IMR-90 (cell line): ENCODE results near the gene SLAMF1. TPM values are rescaled to one million over a fixed set of nuclear protein-coding genes. Genes with fewer than 3 reads are reported as not detected.

ENCODE experiments used
- ATAC-seq: fragments of 200-7000 bp; cut with Tn5 transposase; 2 replicates; pipeline ENCODE4 v1.9.1; 2020; ENCODE audit warnings: low read depth, mild to moderate bottlenecking, moderate library complexity
- BruUV-seq: library from RNA; stranded (reverse); fragments of 400-500 nt; replicated peaks from 2 replicates; lab custom pipeline; 2021; lab: Mats Ljungman, UMichigan
- CTCF ChIA-PET: fragments of 300-600 bp; formaldehyde crosslinking; extraction: SDS; loops from one replicate; lab custom pipeline; 2021; ENCODE audit warnings: antibody characterized with exemption; lab: Yijun Ruan, JAX
- POLR2A ChIA-PET: fragments of 300-600 bp; sonication (Branson Sonifier 250); formaldehyde crosslinking; loops from one replicate; lab custom pipeline; 2022; ENCODE audit warnings: antibody characterized with exemption; ENCODE audit not compliant: unreplicated experiment; lab: Charles Lee
- DNase-seq: peaks from one replicate; pipeline ENCODE4 v3.0.0; 2013
- H2AFZ ChIP-seq: replicated peaks from 2 replicates; pipeline ENCODE3; 2013; ENCODE audit warnings: low read length, mild to moderate bottlenecking; ENCODE audit not compliant: poor library complexity
- H2AK5ac ChIP-seq: 2 replicates; pipeline ENCODE4 v1.6.1; 2013; ENCODE audit warnings: low read depth, low read length, inconsistent platforms
- H2AK9ac ChIP-seq: replicated peaks from 2 replicates; pipeline ENCODE3; 2013; ENCODE audit warnings: mild to moderate bottlenecking, low read depth, low read length, moderate library complexity; ENCODE audit not compliant: poor library complexity
- H2BK120ac ChIP-seq: 2 replicates; pipeline ENCODE4 v1.6.1; 2013; ENCODE audit warnings: low read depth, low read length, inconsistent platforms
- H2BK15ac ChIP-seq: 3 replicates; pipeline ENCODE4 v1.6.1; 2013; ENCODE audit warnings: low read depth, low read length, inconsistent platforms
- H2BK20ac ChIP-seq: 2 replicates; pipeline ENCODE4 v1.6.1; 2013; ENCODE audit warnings: low read depth, mild to moderate bottlenecking, inconsistent platforms, low read length, moderate library complexity
- H2BK5ac ChIP-seq: 2 replicates; pipeline ENCODE4 v1.6.1; 2013; ENCODE audit warnings: mild to moderate bottlenecking, low read depth, low read length, inconsistent platforms; ENCODE audit not compliant: poor library complexity, severe bottlenecking
- H3K14ac ChIP-seq: replicated peaks from 2 replicates; pipeline ENCODE4 v1.6.1; 2013; ENCODE audit warnings: low read depth, low read length, inconsistent platforms
- H3K18ac ChIP-seq: 2 replicates; pipeline ENCODE4 v1.6.1; 2013; ENCODE audit warnings: low read depth, low read length, control low read depth
- H3K23ac ChIP-seq: 2 replicates; pipeline ENCODE4 v1.6.1; 2013; ENCODE audit warnings: low read depth, low read length, inconsistent platforms
- H3K27ac ChIP-seq: 2 replicates; pipeline ENCODE4 v1.5.1; 2013; ENCODE audit warnings: mild to moderate bottlenecking, control low read depth, low read length; ENCODE audit not compliant: insufficient read depth
- H3K27me3 ChIP-seq: 2 replicates; pipeline ENCODE4 v1.6.1; 2013; ENCODE audit warnings: low read length; ENCODE audit not compliant: control insufficient read depth, insufficient read depth
- H3K36me3 ChIP-seq: 2 replicates; pipeline ENCODE4 v1.6.1; 2013; ENCODE audit warnings: low read length, mixed read lengths; ENCODE audit not compliant: control insufficient read depth, insufficient read depth
- H3K4ac ChIP-seq: 2 replicates; pipeline ENCODE4 v1.6.1; 2013; ENCODE audit warnings: low read depth, low read length, inconsistent platforms
- H3K4me1 ChIP-seq: 2 replicates; pipeline ENCODE4 v1.6.1; 2013; ENCODE audit warnings: low read length, mixed read lengths; ENCODE audit not compliant: control insufficient read depth, insufficient read depth
- H3K4me2 ChIP-seq: 2 replicates; pipeline ENCODE4 v1.6.1; 2013; ENCODE audit warnings: low read depth, mild to moderate bottlenecking, control low read depth, low read length, moderate library complexity
- H3K4me3 ChIP-seq: 2 replicates; pipeline ENCODE4 v1.5.1; 2013; ENCODE audit warnings: low read depth, mild to moderate bottlenecking, control low read depth, low read length, moderate library complexity; ENCODE audit not compliant: insufficient read depth
- H3K56ac ChIP-seq: 2 replicates; pipeline ENCODE4 v1.6.1; 2013; ENCODE audit warnings: low read length, inconsistent platforms; ENCODE audit not compliant: insufficient read depth; ENCODE audit errors: extremely low read depth
- H3K79me1 ChIP-seq, 2 experiments: 2 replicates each; pipeline ENCODE4 v1.6.1; 2013; ENCODE audit warnings: low read length in 2 of 2, inconsistent platforms in 1 of 2, low read depth in 1 of 2
- H3K9ac ChIP-seq: 2 replicates; pipeline ENCODE4 v1.6.1; 2013; ENCODE audit warnings: low read depth, low read length, control low read depth
- H3K9me1 ChIP-seq: 2 replicates; pipeline ENCODE4 v1.6.1; 2013; ENCODE audit warnings: low read length, inconsistent platforms; ENCODE audit not compliant: insufficient read depth
- H3K9me3 ChIP-seq: 2 replicates; pipeline ENCODE4 v1.6.1; 2013; ENCODE audit warnings: low read length; ENCODE audit not compliant: control insufficient read depth, insufficient read depth
- H4K20me1 ChIP-seq: 2 replicates; pipeline ENCODE4 v1.6.1; 2013; ENCODE audit warnings: low read length, inconsistent platforms; ENCODE audit not compliant: insufficient read depth
- H4K5ac ChIP-seq: 2 replicates; pipeline ENCODE4 v1.6.1; 2013; ENCODE audit warnings: mild to moderate bottlenecking, low read depth, low read length, control low read depth
- H4K8ac ChIP-seq, 2 experiments: 2 replicates each; pipeline ENCODE4 v1.6.1; 2013; ENCODE audit warnings: low read depth in 2 of 2, low read length in 2 of 2, control low read depth in 1 of 2, inconsistent platforms in 1 of 2
- H4K91ac ChIP-seq: 2 replicates; pipeline ENCODE4 v1.6.1; 2013; ENCODE audit warnings: low read depth, low read length, inconsistent platforms; ENCODE audit not compliant: insufficient read depth
- CEBPB ChIP-seq: IDR thresholded peaks from 2 replicates; pipeline ENCODE4 v1.6.1; 2012; ENCODE audit warnings: low read depth, low read length, improper control_type of control experiment
- MAFK ChIP-seq: IDR thresholded peaks from 2 replicates; pipeline ENCODE4 v1.6.1; 2012; ENCODE audit warnings: low read depth, low read length, improper control_type of control experiment
- RFX5 ChIP-seq: IDR thresholded peaks from 2 replicates; pipeline ENCODE4 v1.8.0; 2012; ENCODE audit warnings: low read depth, mild to moderate bottlenecking, low read length, moderate library complexity
- whole genome bisulfite sequencing, 2 experiments: methylation state at CpG; one replicate each; pipeline versions ENCODE4 v1.1.5 to v1.1.7; 2013; ENCODE audit warnings: missing lambda C conversion rate in 2 of 2; ENCODE audit not compliant: insufficient read length in 1 of 2; ENCODE audit errors: extremely low coverage in 2 of 2; 5-methylcytosine and 5-hydroxymethylcytosine counted together
- dilution Hi-C: fragments of 300-500 bp; cut with HindIII; formaldehyde crosslinking; loops from one replicate; pipeline ENCODE4 v1.14.3; 2018; ENCODE audit warnings: low sequenced_read_pairs; ENCODE audit not compliant: unreplicated experiment
- in situ Hi-C: fragments of 300-500 bp; cut with MboI; formaldehyde crosslinking; loops from 3 replicates; pipeline ENCODE4 v1.14.3; 2019; ENCODE audit warnings: low sequenced_read_pairs, inconsistent platforms, mixed read lengths
- intact Hi-C: fragments of 100-400 bp; cut with micrococcal nuclease; formaldehyde crosslinking; loops from 2 replicates; pipeline ENCODE4 v1.10.0; 2022
- polyA plus RNA-seq, 3 experiments: library from polyadenylated mRNA; depleted of rRNA; stranded (reverse); fragments of >200 nt; gene quantifications; 2 replicates each; pipeline ENCODE4 v1.2.3, GENCODE V29; 2012; ENCODE audit warnings: low replicate concordance in 1 of 3
- total RNA-seq: library from RNA; depleted of rRNA; stranded (reverse); fragments of >200 nt; gene quantifications from 2 replicates; pipeline ENCODE4 v1.2.3, GENCODE V29; 2012

Gene SLAMF1
- total and polyA plus RNA-seq, 2 of the 4 experiments (the other 2 are of a cell fraction) = not detected

GRCh38 chr1:160588468-160588867, 58.4 kb downstream of the SLAMF1 start:
- Histone ChIP-seq H3K4me2 (no peak overlapping the region), H3K79me1 (no peaks in the 10 kb centered on the region), H3K9me3 (no peaks in the 10 kb centered on the region), H2BK120ac (no peak overlapping the region), H3K27ac (no peak overlapping the region), H2AK5ac (no peak overlapping the region), H4K20me1 (no peaks in the 10 kb centered on the region), H2BK20ac (no peak overlapping the region), H4K8ac (no peak overlapping the region), H3K36me3 (no peaks in the 10 kb centered on the region), H3K18ac (no peak overlapping the region), H3K9me1 (no peaks in the 10 kb centered on the region), H3K9ac (no peak overlapping the region), H3K4me1 (no peaks in the 10 kb centered on the region), H3K4me3 (no peak overlapping the region), H4K5ac (no peak overlapping the region), H3K4ac (no peak overlapping the region), H2BK15ac (no peak overlapping the region), H3K56ac (no peak overlapping the region), H2AK9ac (no peak overlapping the region), H2BK5ac (no peak overlapping the region), H4K91ac (no peak overlapping the region), H3K23ac (no peak overlapping the region), H2AFZ (no peak overlapping the region), H3K14ac (no peak overlapping the region), H3K27me3 (no peaks in the 10 kb centered on the region)
- ChIA-PET POLR2A (no interaction called here), CTCF (no interaction called here)
- no CpG with 5 or more reads among the region's 6 CpGs for WGBS, 2 experiments
- ATAC-seq (no peak), DNase-seq (no peak)
- dilution Hi-C loops (no loop called here), intact Hi-C loops (no loop called here), in situ Hi-C loops (no loop called here)
- no peak for TF ChIP-seq MAFK
- no peak for TF ChIP-seq RFX5
- no peak for TF ChIP-seq CEBPB
- BruUV-seq = no TSS peak
